Muscle of back (tissue), 11 donors: Measurements from ENCODE around the gene HDDC3. TPM values are rescaled to one million over a fixed set of nuclear protein-coding genes. Genes with fewer than 3 reads are reported as not detected.

Experiments
- DNase-seq, 3 donors: peaks; one replicate each; pipeline versions ENCODE4 v3.0.0 to v3.0.0-alpha.2; 2013
- polyA plus RNA-seq, 10 donors: library from polyadenylated mRNA; unstranded; fragments of 120-200 nt; gene quantifications; one replicate each; pipeline ENCODE4 v1.2.1, GENCODE V29; 2013; ENCODE audit not compliant: insufficient read length in 10 of 10

Gene HDDC3
- polyA plus RNA-seq, 10 donors = 8.2 to 13.7 (median 9.9) TPM

- DNase-seq = no peak
Observed at GRCh38 chr15:90880381-90881145, 51.8 kb downstream of the HDDC3 start.

Other genes starting within 250 kb of the HDDC3 start
- gene BLM, start 215.2 kb downstream of the HDDC3 start, polyA plus RNA-seq = 1 to 10 TPM; 2.9 to 9.5 (median 5.6) TPM
- gene FURIN, start 64.0 kb downstream of the HDDC3 start, polyA plus RNA-seq = 10 to 100 TPM; 20.1 to 35.7 (median 28.3) TPM
- 10 to 100 TPM; 10.0 to 15.9 (median 11.4) TPM for gene FES, start 48.0 kb downstream of the HDDC3 start, polyA plus RNA-seq
- gene MAN2A2, start 29.2 kb downstream of the HDDC3 start, polyA plus RNA-seq = 10 to 100 TPM; 21.2 to 44.6 (median 33.3) TPM
- gene UNC45A, start 2.7 kb upstream of the HDDC3 start, polyA plus RNA-seq = 10 to 100 TPM; 22.6 to 35.7 (median 27.0) TPM
- gene RCCD1, start 22.3 kb upstream of the HDDC3 start, polyA plus RNA-seq = 10 to 100 TPM in 9 of 10 donors, 1 to 10 TPM in 1; 9.8 to 18.6 (median 12.2) TPM
- gene PRC1, start 62.0 kb upstream of the HDDC3 start, polyA plus RNA-seq = 10 to 100 TPM; 34.1 to 72.6 (median 45.2) TPM
- 10 to 100 TPM in 7 of 10 donors, 1 to 10 TPM in 3; 7.5 to 15.5 (median 11.1) TPM for gene VPS33B, start 90.0 kb upstream of the HDDC3 start, polyA plus RNA-seq
- gene SV2B, start 167.7 kb upstream of the HDDC3 start, polyA plus RNA-seq = 1 to 10 TPM; 1.7 to 4.7 (median 3.2) TPM